ENCODE results near the gene TCTA. TPM values are rescaled to one million over a fixed set of nuclear protein-coding genes. Genes with fewer than 3 reads are reported as not detected.

TCTA gene
- total and polyA plus RNA-seq, 10 of the 15 experiments (the other 5 are each of a cell fraction or from before 2014, with no cell fraction given), result 6.5 to 30.5 (median 18.3) TPM

- TF ChIP-seq, protein P1, sequence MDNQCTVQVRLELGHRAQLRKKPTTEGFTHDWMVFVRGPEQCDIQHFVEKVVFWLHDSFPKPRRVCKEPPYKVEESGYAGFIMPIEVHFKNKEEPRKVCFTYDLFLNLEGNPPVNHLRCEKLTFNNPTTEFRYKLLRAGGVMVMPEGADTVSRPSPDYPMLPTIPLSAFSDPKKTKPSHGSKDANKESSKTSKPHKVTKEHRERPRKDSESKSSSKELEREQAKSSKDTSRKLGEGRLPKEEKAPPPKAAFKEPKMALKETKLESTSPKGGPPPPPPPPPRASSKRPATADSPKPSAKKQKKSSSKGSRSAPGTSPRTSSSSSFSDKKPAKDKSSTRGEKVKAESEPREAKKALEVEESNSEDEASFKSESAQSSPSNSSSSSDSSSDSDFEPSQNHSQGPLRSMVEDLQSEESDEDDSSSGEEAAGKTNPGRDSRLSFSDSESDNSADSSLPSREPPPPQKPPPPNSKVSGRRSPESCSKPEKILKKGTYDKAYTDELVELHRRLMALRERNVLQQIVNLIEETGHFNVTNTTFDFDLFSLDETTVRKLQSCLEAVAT (IDR thresholded peaks at IDR 0.05), result peak; percentile 78
- TF ChIP-seq POLR2AphosphoS2 (IDR thresholded peaks at IDR 0.05; ENCODE audit: low read depth, low read length) (peak; percentile 94), NFXL1 (IDR thresholded peaks at IDR 0.05; ENCODE audit: borderline replicate concordance) (no peak), BHLHE40 (IDR thresholded peaks at IDR 0.05; ENCODE audit: borderline replicate concordance in 1 of 2, low read depth in 2 of 2, low read length in 1 of 2) (peak; percentile 60 to 77; a peak in 2 of 4 replicates), ASH2L (IDR thresholded peaks at IDR 0.05; ENCODE audit: borderline replicate concordance, low read depth) (no peak), ZBED1 (IDR thresholded peaks at IDR 0.05; ENCODE audit: borderline replicate concordance) (no peak), HDAC2 (IDR thresholded peaks at IDR 0.05) (no peak), SREBF1 (IDR thresholded peaks at IDR 0.05; ENCODE audit: low read length) (no peak), TBL1XR1 (IDR thresholded peaks at IDR 0.05; ENCODE audit: low read depth, low read length) (no peak), PML (IDR thresholded peaks at IDR 0.05; ENCODE audit: low read length) (peak; percentile 97), HDAC6 (IDR thresholded peaks at IDR 0.05; ENCODE audit: unreplicated experiment) (no peak), BMI1 (IDR thresholded peaks at IDR 0.05; ENCODE audit: borderline replicate concordance) (no peak), EZH2 (IDR thresholded peaks at IDR 0.05; ENCODE audit: borderline replicate concordance, control insufficient read depth, low read depth, low read length) (no peak), GATAD2B (conservative IDR thresholded peaks at IDR 0.05; ENCODE audit: low read depth) (no peak; the same call in 1 of the 2 replicates), MYC (IDR thresholded peaks at IDR 0.05; ENCODE audit: insufficient read depth, insufficient read length, insufficient replicate concordance, low read length, severe bottlenecking) (peak; percentile 73), POLR2A (IDR thresholded peaks at IDR 0.05; ENCODE audit: low read depth, low read length) (peak; percentile 96), RELA (IDR thresholded peaks at IDR 0.05; ENCODE audit: borderline replicate concordance, partially characterized antibody) (peak; percentile 7), TCF12 (IDR thresholded peaks at IDR 0.05; ENCODE audit: low read depth, low read length) (0 out of 2 replicates have a peak, but pooled peaks have one; percentile 38), SMARCA5 (IDR thresholded peaks at IDR 0.05) (0 out of 2 replicates have a peak, but pooled peaks have one; percentile 61), CHD2 (IDR thresholded peaks at IDR 0.05; ENCODE audit: borderline replicate concordance, low read depth, low read length) (no peak), JUNB (IDR thresholded peaks at IDR 0.05) (no peak; the same call in 1 of the 2 replicates), EGR1 (IDR thresholded peaks at IDR 0.05; ENCODE audit: borderline replicate concordance in 1 of 2, low read depth in 2 of 2, low read length in 2 of 2) (no peak), NFYB (IDR thresholded peaks at IDR 0.05; ENCODE audit: insufficient read depth, low read depth, low read length) (peak; percentile 89), TCF7 (IDR thresholded peaks at IDR 0.05; ENCODE audit: borderline replicate concordance) (no peak), IKZF1 (conservative IDR thresholded peaks at IDR 0.05) (peak; percentile 58), CREB1 (IDR thresholded peaks at IDR 0.05; ENCODE audit: low read depth) (peak; percentile 62), ZNF207 (IDR thresholded peaks at IDR 0.05; ENCODE audit: borderline replicate concordance) (peak; percentile 65; the same call in 1 of the 2 replicates)
- TF ChIP-seq, protein P2, sequence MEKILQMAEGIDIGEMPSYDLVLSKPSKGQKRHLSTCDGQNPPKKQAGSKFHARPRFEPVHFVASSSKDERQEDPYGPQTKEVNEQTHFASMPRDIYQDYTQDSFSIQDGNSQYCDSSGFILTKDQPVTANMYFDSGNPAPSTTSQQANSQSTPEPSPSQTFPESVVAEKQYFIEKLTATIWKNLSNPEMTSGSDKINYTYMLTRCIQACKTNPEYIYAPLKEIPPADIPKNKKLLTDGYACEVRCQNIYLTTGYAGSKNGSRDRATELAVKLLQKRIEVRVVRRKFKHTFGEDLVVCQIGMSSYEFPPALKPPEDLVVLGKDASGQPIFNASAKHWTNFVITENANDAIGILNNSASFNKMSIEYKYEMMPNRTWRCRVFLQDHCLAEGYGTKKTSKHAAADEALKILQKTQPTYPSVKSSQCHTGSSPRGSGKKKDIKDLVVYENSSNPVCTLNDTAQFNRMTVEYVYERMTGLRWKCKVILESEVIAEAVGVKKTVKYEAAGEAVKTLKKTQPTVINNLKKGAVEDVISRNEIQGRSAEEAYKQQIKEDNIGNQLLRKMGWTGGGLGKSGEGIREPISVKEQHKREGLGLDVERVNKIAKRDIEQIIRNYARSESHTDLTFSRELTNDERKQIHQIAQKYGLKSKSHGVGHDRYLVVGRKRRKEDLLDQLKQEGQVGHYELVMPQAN (conservative IDR thresholded peaks at IDR 0.05), result peak; percentile 82
- TF ChIP-seq, protein P3, sequence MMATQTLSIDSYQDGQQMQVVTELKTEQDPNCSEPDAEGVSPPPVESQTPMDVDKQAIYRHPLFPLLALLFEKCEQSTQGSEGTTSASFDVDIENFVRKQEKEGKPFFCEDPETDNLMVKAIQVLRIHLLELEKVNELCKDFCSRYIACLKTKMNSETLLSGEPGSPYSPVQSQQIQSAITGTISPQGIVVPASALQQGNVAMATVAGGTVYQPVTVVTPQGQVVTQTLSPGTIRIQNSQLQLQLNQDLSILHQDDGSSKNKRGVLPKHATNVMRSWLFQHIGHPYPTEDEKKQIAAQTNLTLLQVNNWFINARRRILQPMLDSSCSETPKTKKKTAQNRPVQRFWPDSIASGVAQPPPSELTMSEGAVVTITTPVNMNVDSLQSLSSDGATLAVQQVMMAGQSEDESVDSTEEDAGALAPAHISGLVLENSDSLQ (IDR thresholded peaks at IDR 0.05), result peak; percentile 94
Observed at GRCh38 chr3:49411968-49412631, at the start of gene TCTA, which contains the start of gene RHOA (continued).
